ENCODE measurements around the gene SLF2. TPM values are rescaled to one million over a fixed set of nuclear protein-coding genes. Genes with fewer than 3 reads are reported as not detected.
A peak's percentile ranks its signal among the peaks of the same experiment; 100 is the strongest.

The SLF2 gene
- total RNA-seq, 1 donor from 2014 or later, result 3.1 TPM

- Histone ChIP-seq H3K4me3 (no peak overlapping the region), H3K27ac (peak overlapping the region; percentile 41 to 45), H3K9me3 (no peaks in the 10 kb centered on the region), H3K36me3 (peaks cover 35 to 36% of the 10 kb centered on the region in 2 donors), H3K4me1 (peaks cover 9 to 12% of the 10 kb centered on the region in 2 donors), H3K27me3 (no peaks in the 10 kb centered on the region)
- intact Hi-C loops (cut with DNase I), result loop anchor here (10.0 kb wide), 1 partner anchor 1636 kb away; the partner anchor contains the start of gene TRIM8
- TF ChIP-seq CTCF (IDR thresholded peaks at IDR 0.05), result no peak
- peak in 1 of 2 donors; percentile 54 for DNase-seq (ENCODE audit: low spot score in 2 of 2)
Observed at GRCh38 chr10:101008823-101009423, 96.2 kb downstream of the SLF2 start.

GRCh38 chr10:101010329-101010728 is 97.6 kb downstream of the SLF2 start:
- H3K27me3 ChIP-seq, result no peaks in the 10 kb centered on the region
- H3K4me3 ChIP-seq, result no peak overlapping the region
- H3K36me3 ChIP-seq, result peaks cover 22 to 23% of the 10 kb centered on the region in 2 donors
- H3K4me1 ChIP-seq, result peaks cover 9 to 10% of the 10 kb centered on the region in 2 donors
- intact Hi-C loops (cut with DNase I), result no loop called here
- TF ChIP-seq CTCF (IDR thresholded peaks at IDR 0.05), result no peak
- no peaks in the 10 kb centered on the region for H3K9me3 ChIP-seq
- no peak for DNase-seq (ENCODE audit: low spot score in 2 of 2)
- H3K27ac ChIP-seq, result no peak overlapping the region

GRCh38 chr10:101011517-101012423 is 99.0 kb downstream of the SLF2 start:
- H3K9me3 ChIP-seq, result no peaks in the 10 kb centered on the region
- peaks cover 7 to 9% of the 10 kb centered on the region in 2 donors for H3K36me3 ChIP-seq
- intact Hi-C loops (cut with DNase I), result loop anchor here (1.0 kb wide), 1 partner anchor 10 kb away; no protein-coding TSS in a partner anchor
- H3K4me1 ChIP-seq, result peaks cover 9 to 10% of the 10 kb centered on the region in 2 donors
- no peaks in the 10 kb centered on the region for H3K27me3 ChIP-seq
- H3K27ac ChIP-seq, result no peak overlapping the region
- H3K4me3 ChIP-seq, result no peak overlapping the region
- DNase-seq (ENCODE audit: low spot score in 2 of 2), result no peak
- TF ChIP-seq CTCF (IDR thresholded peaks at IDR 0.05), result peak in 1 of 3 experiments; percentile 16

GRCh38 chr10:101012525-101013364 is 100.0 kb downstream of the SLF2 start:
- H3K27me3 ChIP-seq, result no peaks in the 10 kb centered on the region
- no peaks in the 10 kb centered on the region for H3K9me3 ChIP-seq
- DNase-seq (ENCODE audit: low spot score in 2 of 2), result peak; percentile 73 to 96
- no peaks in the 10 kb centered on the region for H3K36me3 ChIP-seq
- H3K4me1 ChIP-seq, result peaks cover 9 to 10% of the 10 kb centered on the region in 2 donors
- H3K27ac ChIP-seq, result peak overlapping the region; percentile 22 to 55
- no peak overlapping the region for H3K4me3 ChIP-seq
- TF ChIP-seq CTCF (IDR thresholded peaks at IDR 0.05), result peak; percentile 77 to 83 (median 78)
- intact Hi-C loops (cut with DNase I), result loop anchor here (1.0 kb wide), 4 partner anchors 11 to 43 kb away; partner anchors contain the start of gene SEMA4G

GRCh38 chr10:101013365-101013825 is 100.6 kb downstream of the SLF2 start:
- Histone ChIP-seq H3K27me3 (no peaks in the 10 kb centered on the region), H3K9me3 (no peaks in the 10 kb centered on the region), H3K4me3 (no peak overlapping the region), H3K4me1 (peaks cover 9 to 10% of the 10 kb centered on the region in 2 donors), H3K27ac (peak overlapping the region; percentile 22 to 55), H3K36me3 (no peaks in the 10 kb centered on the region)
- intact Hi-C loops (cut with DNase I), result loop anchor here (1.0 kb wide), 3 partner anchors 15 to 44 kb away; partner anchors contain the start of gene SEMA4G
- TF ChIP-seq CTCF (IDR thresholded peaks at IDR 0.05), result no peak
- DNase-seq (ENCODE audit: low spot score in 2 of 2), result no peak
